Renal cortex interstitium (tissue), 15 donors: ENCODE data around the gene FBXW4. TPM values are rescaled to one million over a fixed set of nuclear protein-coding genes. Genes with fewer than 3 reads are reported as not detected.
A peak's percentile ranks its signal among the peaks of the same experiment; 100 is the strongest.

Experiments
- DNase-seq, 11 donors: peaks; one replicate each; pipeline ENCODE4 v3.0.0-alpha.2; 2013; ENCODE audit warnings: low read depth in 9 of 11, low spot score in 4 of 11; ENCODE audit errors: extremely low read depth in 1 of 11
- long read RNA-seq, 16 experiments: transcript quantifications; one replicate each; lab custom pipeline, GENCODE V29; 2026
- polyA plus RNA-seq, 3 donors: library from polyadenylated mRNA; unstranded; fragments of 120-200 nt; gene quantifications; one replicate each; pipeline ENCODE4 v1.2.1, GENCODE V29; 2013; ENCODE audit not compliant: insufficient read length in 3 of 3

The FBXW4 gene, protein sequence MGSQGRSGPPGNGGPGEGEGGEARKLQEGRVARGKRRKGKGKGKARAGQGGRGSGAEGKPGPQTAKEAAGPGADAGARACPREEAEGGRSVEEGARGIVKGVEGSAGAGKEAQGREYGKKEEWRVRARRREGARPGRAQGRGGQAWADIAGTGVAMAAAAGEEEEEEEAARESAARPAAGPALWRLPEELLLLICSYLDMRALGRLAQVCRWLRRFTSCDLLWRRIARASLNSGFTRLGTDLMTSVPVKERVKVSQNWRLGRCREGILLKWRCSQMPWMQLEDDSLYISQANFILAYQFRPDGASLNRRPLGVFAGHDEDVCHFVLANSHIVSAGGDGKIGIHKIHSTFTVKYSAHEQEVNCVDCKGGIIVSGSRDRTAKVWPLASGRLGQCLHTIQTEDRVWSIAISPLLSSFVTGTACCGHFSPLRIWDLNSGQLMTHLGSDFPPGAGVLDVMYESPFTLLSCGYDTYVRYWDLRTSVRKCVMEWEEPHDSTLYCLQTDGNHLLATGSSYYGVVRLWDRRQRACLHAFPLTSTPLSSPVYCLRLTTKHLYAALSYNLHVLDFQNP
- 10 to 100 TPM; 52.7 to 56.5 (median 55.5) TPM for polyA plus RNA-seq
- long read RNA-seq, donor 1, partial matches to known transcripts: 0 of 3 reads
- long read RNA-seq, donor 1, other reads (novel, unspliced or antisense): 0 of 3 reads
- long read RNA-seq, donor 2, partial matches to known transcripts: 0 of 4 reads
- long read RNA-seq, donor 2, other reads (novel, unspliced or antisense): 0 of 4 reads
- long read RNA-seq, donor 3, transcript FBXW4-201 (9 exons, 2,483 nt): major isoform, 9 of 20 reads
- long read RNA-seq, donor 3, partial matches to known transcripts: 11 of 20 reads
- long read RNA-seq, donor 3, other reads (novel, unspliced or antisense): 0 of 20 reads
- long read RNA-seq, donor 4, partial matches to known transcripts: 0 of 3 reads
- long read RNA-seq, donor 4, other reads (novel, unspliced or antisense): 0 of 3 reads
- long read RNA-seq, donor 5: 0 reads
- long read RNA-seq, donor 6, transcript FBXW4-201 (9 exons, 2,483 nt): major isoform, 5 of 5 reads
- long read RNA-seq, donor 6, partial matches to known transcripts: 0 of 5 reads
- long read RNA-seq, donor 6, other reads (novel, unspliced or antisense): 0 of 5 reads
- long read RNA-seq, donor 7, partial matches to known transcripts: 0 of 4 reads
- long read RNA-seq, donor 7, other reads (novel, unspliced or antisense): 0 of 4 reads
- long read RNA-seq, donor 8, partial matches to known transcripts: 5 of 9 reads
- long read RNA-seq, donor 8, other reads (novel, unspliced or antisense): 0 of 9 reads
- long read RNA-seq, donor 9, partial matches to known transcripts: 0 of 5 reads
- long read RNA-seq, donor 9, other reads (novel, unspliced or antisense): 0 of 5 reads
- long read RNA-seq, donor 10, partial matches to known transcripts: 0 of 4 reads
- long read RNA-seq, donor 10, other reads (novel, unspliced or antisense): 0 of 4 reads
- long read RNA-seq, donor 11, transcript FBXW4-201 (9 exons, 2,483 nt): major isoform, 6 of 6 reads
- long read RNA-seq, donor 11, partial matches to known transcripts: 0 of 6 reads
- long read RNA-seq, donor 11, other reads (novel, unspliced or antisense): 0 of 6 reads
- long read RNA-seq, donor 12, partial matches to known transcripts: 0 of 4 reads
- long read RNA-seq, donor 12, other reads (novel, unspliced or antisense): 0 of 4 reads
- long read RNA-seq, donor 13: 0 reads
- long read RNA-seq, donor 14, partial matches to known transcripts: 0 of 3 reads
- long read RNA-seq, donor 14, other reads (novel, unspliced or antisense): 0 of 3 reads
- long read RNA-seq, donor 15, partial matches to known transcripts: 0 of 3 reads
- long read RNA-seq, donor 15, other reads (novel, unspliced or antisense): 0 of 3 reads
- long read RNA-seq, donor 16, transcript FBXW4-201 (9 exons, 2,483 nt): major isoform, 21 of 50 reads
- long read RNA-seq, donor 16, partial matches to known transcripts: 28 of 50 reads
- long read RNA-seq, donor 16, other reads (novel, unspliced or antisense): 0 of 50 reads

DNA sequence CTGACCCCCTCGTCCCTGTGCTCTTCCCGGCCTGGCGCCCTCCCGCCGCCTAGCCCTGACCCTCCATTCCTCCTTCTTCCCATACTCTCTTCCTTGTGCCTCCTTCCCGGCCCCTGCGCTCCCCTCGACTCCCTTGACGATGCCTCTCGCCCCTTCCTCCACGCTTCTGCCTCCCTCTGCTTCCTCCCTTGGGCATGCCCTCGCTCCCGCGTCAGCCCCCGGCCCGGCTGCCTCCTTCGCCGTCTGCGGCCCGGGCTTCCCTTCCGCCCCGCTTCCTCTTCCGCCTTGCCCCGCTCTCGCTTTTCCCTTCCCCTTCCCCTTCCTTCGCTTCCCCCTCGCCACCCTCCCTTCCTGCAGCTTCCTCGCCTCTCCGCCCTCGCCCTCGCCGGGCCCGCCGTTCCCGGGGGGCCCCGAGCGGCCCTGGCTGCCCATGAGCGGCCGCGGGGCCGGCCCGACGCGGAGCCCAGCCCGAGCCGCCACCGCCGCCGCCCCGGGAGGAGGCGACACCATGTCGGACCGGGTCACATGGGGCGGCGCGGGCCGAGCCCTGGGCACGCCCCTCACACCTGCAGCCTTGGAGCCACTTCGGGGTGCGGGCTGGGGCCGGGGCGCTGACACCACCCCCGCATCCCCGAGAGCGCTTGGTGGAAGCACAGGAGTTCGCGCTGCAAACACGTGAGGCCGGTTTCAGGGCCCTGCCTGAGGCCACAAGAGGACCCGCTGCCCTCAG lies at the start of gene FBXW4:
TSS of gene FBXW4 (minus strand) at position 497 of the 730 bp plus-strand sequence. CDS start at position 432, 65 bp downstream.
- peak in 5 of 11 donors; percentile 24 to 47 (median 40) for DNase-seq

DNA sequence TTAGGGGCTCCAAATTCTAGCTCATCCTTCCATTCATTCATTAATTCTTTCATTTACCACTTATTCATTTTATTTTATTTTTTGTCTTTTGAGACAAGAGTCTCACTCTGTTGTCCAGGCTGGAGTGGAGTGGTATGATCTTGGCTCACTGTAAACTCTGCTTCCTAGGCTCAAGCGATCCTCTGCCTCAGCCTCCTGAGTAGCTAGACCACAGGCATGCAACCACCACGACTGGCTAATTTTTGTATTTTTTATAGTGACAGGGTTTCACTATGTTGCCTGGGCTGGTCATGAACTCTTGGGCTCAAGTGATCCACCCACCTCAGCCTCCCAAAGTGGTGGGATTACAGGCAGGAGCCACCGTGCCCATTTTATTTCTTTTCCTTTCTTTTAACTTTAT lies 49.3 kb upstream of the FBXW4 start:
- no peak for DNase-seq

DNA sequence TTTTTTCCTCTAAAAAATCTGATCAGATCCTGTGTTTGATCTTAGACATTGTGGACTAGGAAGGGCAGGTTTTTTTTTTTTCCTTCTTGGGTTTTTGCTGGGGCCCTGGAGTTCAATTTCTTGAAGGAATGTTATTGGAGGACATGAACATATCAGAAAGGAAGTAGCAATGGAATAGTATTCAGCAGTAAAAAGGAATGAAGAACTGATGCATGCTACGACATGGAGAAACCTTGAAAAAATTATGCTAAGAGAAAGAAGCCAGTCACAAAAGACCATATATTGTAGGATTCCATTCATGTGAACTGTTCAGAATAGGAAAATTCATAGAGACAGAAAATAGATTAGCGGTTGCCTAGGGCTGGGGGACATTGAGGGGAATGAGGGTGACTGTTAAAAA lies 47.0 kb upstream of the FBXW4 start:
- DNase-seq: no peak

GRCh38 chr10:101736666-101737065 lies 41.7 kb upstream of the FBXW4 start:
- no peak for DNase-seq

GRCh38 chr10:101732096-101732495 lies 37.1 kb upstream of the FBXW4 start:
- no peak for DNase-seq

DNA sequence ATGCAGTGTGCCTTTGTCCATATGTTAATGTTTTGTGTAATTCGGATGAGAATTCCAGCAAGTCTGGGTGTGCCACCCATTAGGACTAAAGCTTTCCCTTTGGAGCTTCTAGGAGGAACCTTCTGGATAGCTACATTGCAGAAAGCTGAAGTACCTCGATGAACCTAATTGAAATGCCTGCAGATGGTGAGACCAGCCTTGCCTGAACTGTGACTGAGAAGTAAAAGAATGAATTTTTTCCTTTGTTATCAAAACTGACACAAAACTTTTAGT lies 31.1 kb upstream of the FBXW4 start:
- DNase-seq: no peak

- no peak for DNase-seq
Measured at GRCh38 chr10:101725296-101726114, 30.5 kb upstream of the FBXW4 start.

GRCh38 chr10:101724446-101724845 lies 29.5 kb upstream of the FBXW4 start:
- no peak for DNase-seq

DNA sequence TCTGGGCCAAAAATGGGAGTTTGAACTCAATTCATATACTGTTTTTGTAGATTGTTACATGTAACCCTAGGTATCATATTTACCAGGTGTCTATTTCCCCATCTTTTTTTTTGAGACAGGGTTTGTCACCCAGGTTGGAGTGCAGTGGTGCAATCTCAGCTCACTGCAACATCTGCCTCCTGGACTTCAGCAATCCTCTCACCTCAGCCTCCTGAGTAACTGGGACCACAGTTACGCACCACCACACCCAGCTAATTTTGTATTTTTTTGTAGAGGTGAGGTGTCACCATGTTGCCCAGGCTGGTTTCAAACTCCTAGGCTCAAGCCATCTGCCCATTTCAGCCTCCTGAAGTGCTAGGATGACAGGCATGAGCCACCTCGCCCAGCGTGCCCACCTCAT lies 28.2 kb upstream of the FBXW4 start:
- DNase-seq: no peak

DNA sequence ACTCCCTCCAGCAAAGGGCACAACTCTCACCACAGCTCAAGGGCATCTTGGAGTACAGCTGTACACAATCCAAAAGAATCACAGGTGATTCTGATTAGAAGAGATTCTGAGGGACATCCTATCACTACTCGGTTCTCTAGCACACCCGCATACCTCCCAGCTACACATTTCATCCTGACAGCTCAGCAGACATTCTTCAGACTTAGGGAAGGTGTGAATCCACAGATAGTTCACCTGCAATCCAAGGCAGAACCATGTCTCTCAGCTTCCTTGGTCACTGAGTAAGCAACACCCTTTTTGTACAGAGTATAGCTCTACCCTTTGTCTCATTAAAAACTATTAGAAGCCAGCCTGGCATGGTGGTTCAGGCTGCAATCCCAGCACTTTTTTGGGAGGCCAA lies 26.8 kb upstream of the FBXW4 start:
- DNase-seq: no peak

DNA sequence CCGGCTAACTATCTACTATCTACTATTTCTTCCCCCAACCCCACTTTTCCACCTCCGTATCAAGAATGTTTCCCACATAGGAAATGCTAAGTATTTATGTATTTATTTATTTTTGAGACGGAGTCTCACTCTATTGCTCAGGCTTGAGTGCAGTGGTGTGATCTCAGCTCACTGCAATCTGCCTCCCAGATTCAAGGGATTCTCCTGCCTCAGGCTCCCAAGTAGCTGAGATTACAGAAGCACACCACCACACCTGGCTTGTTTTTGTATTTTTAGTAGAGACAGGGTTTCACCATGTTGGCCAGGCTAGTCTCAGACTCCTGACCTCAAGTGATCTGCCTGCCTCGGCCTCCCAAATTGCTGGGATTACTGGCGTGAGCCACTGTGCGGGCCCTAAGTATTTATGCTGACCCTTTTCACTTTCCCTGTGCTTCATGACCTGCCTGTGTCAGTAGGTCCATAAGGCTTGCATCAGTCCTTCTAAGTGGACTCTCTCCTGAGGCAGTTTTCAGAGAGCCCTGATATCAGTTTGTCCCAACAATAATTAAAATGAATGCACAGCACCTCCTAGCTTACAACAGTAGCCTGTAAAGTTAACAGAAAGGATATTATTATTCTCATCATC lies 25.7 kb upstream of the FBXW4 start:
- no peak for DNase-seq

- DNase-seq: no peak
Measured at GRCh38 chr10:101718690-101719275, 23.8 kb upstream of the FBXW4 start.

DNA sequence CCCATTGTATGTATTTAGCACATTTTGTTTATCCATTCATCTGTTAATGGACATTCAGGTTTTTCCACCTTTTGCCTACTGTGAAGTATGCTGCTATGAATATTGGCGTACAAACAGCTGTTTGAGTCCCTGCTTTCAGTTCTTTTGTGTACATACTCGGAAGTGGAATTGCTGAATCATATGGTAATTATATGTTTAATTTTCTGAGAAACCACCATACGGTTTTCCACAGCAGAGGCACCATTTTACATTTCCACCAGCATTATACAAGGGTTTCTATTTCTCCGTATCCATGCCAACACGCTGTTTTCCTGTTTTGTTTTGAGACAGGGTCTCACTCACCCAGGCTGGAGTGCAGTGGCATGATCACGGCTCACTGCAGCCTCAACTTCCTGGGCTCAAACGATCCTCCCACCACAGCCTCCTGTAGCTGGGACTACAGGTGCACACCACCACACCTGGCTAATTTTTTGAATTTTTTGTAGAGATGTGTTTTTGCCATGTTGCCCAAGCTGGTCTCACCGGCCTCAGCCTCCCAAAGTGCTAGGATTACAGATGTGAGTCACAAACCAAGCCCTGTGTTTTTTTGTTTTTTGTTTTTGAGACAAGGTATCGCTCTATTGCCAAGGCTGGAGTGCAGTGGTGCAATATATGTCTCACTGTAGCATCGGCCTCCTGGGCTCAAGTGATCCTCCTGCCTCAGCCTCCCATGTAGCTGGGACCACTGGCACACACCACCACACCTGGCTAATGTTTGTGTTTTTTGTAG lies 22.1 kb upstream of the FBXW4 start:
- DNase-seq: no peak

- no peak for DNase-seq
Measured at GRCh38 chr10:101712997-101713396, 18.0 kb upstream of the FBXW4 start.

GRCh38 chr10:101710793-101711192 lies 15.8 kb upstream of the FBXW4 start:
- DNase-seq: no peak
